Measurements from ENCODE around the gene EXOC3L4.
"Not testable (repeated sequence)": the region's sequence is repeated elsewhere in the genome, so short reads cannot be mapped to it uniquely, and the experiment has no call there.

EXOC3L4 gene

DNA sequence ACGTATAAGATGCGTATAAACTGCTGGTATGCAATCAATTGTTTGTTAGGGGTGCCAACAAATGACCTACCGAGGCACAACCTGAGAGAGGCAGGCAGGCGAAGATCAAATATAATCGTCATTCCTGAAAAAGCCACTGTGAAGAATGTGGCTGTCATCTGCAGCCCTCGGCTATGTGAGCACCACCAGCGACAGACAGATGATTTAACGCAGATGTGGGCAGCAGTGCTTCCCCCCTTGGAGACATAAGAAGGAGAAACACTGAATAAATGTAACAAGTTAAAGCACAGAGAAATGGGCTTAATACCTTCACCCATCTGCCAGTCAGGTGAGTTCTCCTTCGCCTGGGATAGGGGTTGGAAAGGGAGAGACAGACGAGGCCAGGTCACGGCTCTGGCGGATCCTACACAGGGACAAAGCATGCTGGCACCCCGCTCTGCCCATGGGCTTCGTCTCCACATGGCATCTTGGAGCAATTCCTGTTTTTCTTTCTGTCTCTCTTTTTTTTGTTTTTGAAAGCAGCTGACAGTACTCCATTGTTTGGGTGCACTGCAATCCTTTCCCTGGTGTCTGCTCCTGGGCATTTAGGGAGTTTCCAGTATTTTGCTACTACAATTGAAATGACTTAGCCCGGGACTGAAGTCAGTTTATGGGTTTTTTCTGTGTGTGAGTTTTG lies 56.9 kb downstream of the EXOC3L4 start:
- DNase-seq: no peak

DNA sequence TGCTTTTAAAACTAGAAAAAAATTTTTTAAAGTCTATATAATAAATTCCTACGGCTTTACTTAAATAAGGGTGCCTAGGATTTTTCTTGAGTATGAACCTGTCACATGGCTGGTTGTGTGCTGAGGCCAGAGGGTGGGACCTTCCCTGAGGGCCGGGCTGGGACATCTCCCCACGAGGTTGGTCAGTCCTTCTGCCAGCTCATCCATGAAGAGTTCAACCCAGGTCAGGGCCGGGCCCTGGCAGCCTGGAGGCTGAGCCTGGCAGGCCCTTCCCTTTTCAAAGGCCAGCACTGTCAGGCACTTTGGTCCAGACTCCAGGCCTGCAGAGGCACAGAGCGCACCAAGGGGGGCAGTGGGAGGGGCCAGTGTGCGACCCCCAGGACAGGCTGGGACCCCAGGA lies 60.5 kb downstream of the EXOC3L4 start:
- DNase-seq: no peak

DNA sequence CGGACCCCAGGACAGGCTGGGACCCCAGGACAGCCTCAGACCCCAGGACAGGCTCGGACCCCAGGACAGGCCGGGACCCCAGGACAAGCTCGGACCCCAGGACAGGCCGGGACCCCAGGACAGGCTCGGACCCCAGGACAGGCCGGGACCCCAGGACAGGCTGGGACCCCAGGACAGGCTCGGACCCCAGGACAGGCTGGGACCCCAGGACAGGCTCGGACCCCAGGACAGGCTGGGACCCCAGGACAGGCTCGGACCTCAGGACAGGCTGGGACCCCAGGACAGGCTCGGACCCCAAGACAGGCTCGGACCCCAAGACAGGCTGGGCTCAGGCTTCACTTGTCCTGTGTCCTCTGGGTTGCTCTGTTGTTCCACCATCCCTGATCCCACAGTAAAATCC lies 60.9 kb downstream of the EXOC3L4 start:
- not testable (repeated sequence) for DNase-seq

DNA sequence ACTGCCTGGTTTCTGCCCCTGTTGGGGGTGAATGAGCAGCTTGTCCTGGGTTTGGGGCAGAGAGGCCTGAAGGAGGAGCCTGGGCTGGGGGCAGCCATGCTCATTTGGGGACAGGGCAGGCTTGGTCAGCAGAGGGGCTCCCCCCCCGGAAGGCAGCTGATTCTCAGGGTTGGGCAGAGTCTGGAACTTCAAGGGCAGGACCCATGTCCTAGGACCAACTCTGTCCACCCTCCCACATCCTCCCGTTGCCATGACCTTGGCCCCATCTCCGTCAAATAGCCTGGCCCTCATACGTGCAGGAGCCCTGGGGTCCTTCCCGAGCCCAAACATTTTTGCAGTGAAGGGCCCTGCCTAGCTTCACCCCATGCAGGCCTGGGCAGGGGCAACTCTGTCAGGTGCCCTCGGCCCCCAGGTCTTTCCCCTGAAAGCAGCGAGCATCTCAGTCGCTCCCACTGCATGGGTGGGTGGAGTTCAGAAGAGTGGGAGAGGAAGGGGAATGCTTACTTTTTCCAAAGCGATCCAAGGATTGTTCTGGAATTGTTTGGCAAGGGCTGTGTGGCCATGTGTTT lies 61.4 kb downstream of the EXOC3L4 start:
- no peak for DNase-seq

DNA sequence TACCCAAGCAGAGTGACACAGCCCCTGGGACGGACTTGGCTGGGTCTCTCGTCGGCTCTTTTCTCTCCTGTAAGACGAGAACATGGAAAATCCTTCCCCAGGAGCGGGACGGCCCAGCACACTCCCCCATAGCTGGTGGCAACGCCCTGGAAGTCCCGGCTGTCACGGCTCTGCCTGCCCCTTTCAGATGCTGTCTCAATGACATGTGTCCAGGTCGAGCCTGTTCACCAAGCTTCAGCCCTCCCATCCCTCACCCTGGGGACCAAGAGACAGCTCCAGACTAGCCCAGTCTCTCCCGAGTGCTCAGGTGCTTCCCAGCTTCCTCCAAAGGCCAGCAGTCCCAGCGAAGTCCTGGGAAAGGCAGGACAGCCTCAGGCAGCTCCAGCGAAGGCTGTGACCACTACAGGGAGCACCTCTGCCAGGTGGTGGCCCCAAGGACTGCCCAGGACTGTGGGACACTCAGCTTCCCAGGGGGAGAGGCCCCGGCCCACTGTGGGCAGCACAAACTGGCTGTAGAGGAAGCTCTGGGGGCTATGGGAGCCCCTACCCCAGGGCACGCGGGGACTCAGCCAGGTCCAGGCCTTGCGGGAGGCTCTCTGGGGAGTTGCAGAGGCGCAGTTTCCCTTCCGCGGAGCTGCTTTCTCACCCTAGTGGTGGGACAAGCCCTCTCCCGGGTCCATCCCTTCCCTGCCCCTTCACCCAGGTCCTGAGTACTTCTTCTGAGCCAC lies 62.3 kb downstream of the EXOC3L4 start:
- DNase-seq: no peak

DNA sequence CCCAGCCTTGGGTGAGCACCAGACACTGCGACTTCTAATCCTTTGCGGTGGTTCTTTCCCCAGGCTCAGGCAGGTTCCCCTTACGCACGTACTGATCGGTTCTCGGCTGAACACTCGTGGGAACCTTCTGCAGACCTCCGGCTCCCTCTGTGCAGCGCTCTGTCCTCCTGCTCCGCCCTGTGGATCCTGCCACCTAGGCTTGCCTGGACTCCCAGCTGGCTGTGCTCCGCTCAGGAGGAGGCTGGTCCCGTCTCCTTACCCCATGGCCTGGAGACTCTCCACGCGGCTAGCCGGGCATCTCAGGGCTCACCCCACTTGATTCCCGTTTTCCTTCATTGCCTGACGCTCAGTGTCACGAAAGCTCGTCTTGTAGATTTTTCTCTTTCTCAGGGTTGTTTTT lies 63.4 kb downstream of the EXOC3L4 start:
- no peak for DNase-seq

DNA sequence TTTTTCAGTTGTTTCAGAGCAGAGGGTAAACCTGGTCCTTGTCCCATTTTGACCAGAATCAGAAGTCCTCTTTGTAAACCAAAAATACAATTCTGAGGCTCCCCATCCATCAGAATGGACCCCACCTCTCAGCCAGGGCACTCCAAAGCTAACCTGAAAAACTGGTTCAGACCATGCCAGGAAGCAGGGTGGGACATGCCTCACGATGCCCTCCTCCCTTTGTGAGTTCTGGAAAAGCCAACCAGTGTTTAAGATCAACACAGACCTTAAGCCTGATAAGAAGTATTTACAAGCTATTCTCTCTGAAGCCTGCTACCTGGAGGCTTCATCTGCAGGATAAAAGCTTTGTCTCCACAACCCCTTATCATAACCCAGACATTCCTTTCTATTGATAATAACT lies 64.2 kb downstream of the EXOC3L4 start:
- DNase-seq: no peak
